HEK293 (cell line): ENCODE results near the gene ATF6.

Experiments
- CTCF ChIA-PET: fragments of 350-600 bp; formaldehyde crosslinking; extraction: SDS; loops from one replicate; lab custom pipeline; 2021; ENCODE audit warnings: antibody characterized with exemption; lab: Yijun Ruan, JAX
- POLR2A ChIA-PET: fragments of 300-600 bp; formaldehyde crosslinking; extraction: SDS; loops from one replicate; lab custom pipeline; 2020; ENCODE audit warnings: antibody characterized with exemption, inconsistent platforms; lab: Yijun Ruan, JAX
- H3K27ac ChIP-seq: fragments of 200-500 bp; sonication (Bioruptor generic); 2 replicates; pipeline ENCODE4 v1.5.1; 2014; ENCODE audit warnings: low read depth, low read length, control low read depth, inconsistent platforms; ENCODE audit errors: extremely low read depth
- H3K36me3 ChIP-seq, 2 experiments: fragments of 200-500 bp in 1 of 2; sonication (Bioruptor generic) in 1 of 2; 1 replicate in 1 of 2; 2 replicates in 1 of 2; pipeline ENCODE4 v1.5.1; 2014 to 2017; ENCODE audit warnings: inconsistent platforms in 2 of 2, low read length in 2 of 2; ENCODE audit not compliant: control insufficient read depth in 2 of 2, insufficient read depth in 1 of 2
- H3K4me1 ChIP-seq: fragments of 200-500 bp; sonication (Bioruptor generic); 2 replicates; pipeline ENCODE4 v1.5.1; 2014; ENCODE audit warnings: mild to moderate bottlenecking, low read length, inconsistent platforms; ENCODE audit not compliant: control insufficient read depth, insufficient read depth
- H3K4me3 ChIP-seq: 2 replicates; pipeline ENCODE4 v1.5.1; 2011; ENCODE audit warnings: low read depth, mild to moderate bottlenecking, control low read depth, low read length, moderate library complexity
- H3K9me3 ChIP-seq: fragments of 200-500 bp; sonication (Bioruptor generic); 2 replicates; pipeline ENCODE4 v1.5.1; 2014; ENCODE audit warnings: low read depth, low read length, inconsistent platforms; ENCODE audit not compliant: control insufficient read depth, insufficient read depth
- BCL6B ChIP-seq: fragments of 450-650 bp; formaldehyde crosslinking; IDR thresholded peaks from 2 replicates; pipeline ENCODE4 v1.5.1; 2017; ENCODE audit warnings: missing biosample characterization, missing genetic modification characterization
- GFI1B ChIP-seq: fragments of 450-650 bp; formaldehyde crosslinking; IDR thresholded peaks from 2 replicates; pipeline ENCODE4 v1.5.1; 2016; ENCODE audit warnings: missing biosample characterization, missing genetic modification characterization
- GLI4 ChIP-seq: fragments of 450-650 bp; formaldehyde crosslinking; IDR thresholded peaks from 2 replicates; pipeline ENCODE4 v1.5.1; 2016; ENCODE audit warnings: missing biosample characterization, missing genetic modification characterization
- PRDM1 ChIP-seq: fragments of 450-650 bp; formaldehyde crosslinking; IDR thresholded peaks from 2 replicates; pipeline ENCODE4; 2016; ENCODE audit warnings: missing biosample characterization, missing genetic modification characterization
- PRDM2 ChIP-seq: fragments of 450-650 bp; formaldehyde crosslinking; IDR thresholded peaks from 2 replicates; pipeline ENCODE4 v1.5.1; 2016; ENCODE audit warnings: missing biosample characterization, missing genetic modification characterization, borderline replicate concordance
- SP7 ChIP-seq: fragments of 450-650 bp; formaldehyde crosslinking; IDR thresholded peaks from 2 replicates; pipeline ENCODE4 v1.5.1; 2016; ENCODE audit warnings: missing biosample characterization, missing genetic modification characterization
- ZFHX2 ChIP-seq: fragments of 450-650 bp; formaldehyde crosslinking; conservative IDR thresholded peaks from 2 replicates; pipeline ENCODE4 v1.5.1; 2016; ENCODE audit warnings: missing biosample characterization, missing genetic modification characterization
- ZNF2 ChIP-seq: fragments of 450-650 bp; formaldehyde crosslinking; IDR thresholded peaks from 2 replicates; pipeline ENCODE4 v1.5.1; 2016; ENCODE audit warnings: missing biosample characterization, missing genetic modification characterization
- ZNF214 ChIP-seq: fragments of 450-650 bp; formaldehyde crosslinking; IDR thresholded peaks from 2 replicates; pipeline ENCODE4 v1.5.1; 2017; ENCODE audit warnings: missing biosample characterization, mild to moderate bottlenecking, missing genetic modification characterization, borderline replicate concordance
- ZNF449 ChIP-seq: fragments of 450-650 bp; formaldehyde crosslinking; IDR thresholded peaks from 2 replicates; pipeline ENCODE4 v1.5.1; 2017; ENCODE audit warnings: missing biosample characterization, mild to moderate bottlenecking, missing genetic modification characterization, moderate library complexity
- ZNF510 ChIP-seq: fragments of 450-650 bp; formaldehyde crosslinking; IDR thresholded peaks from 2 replicates; pipeline ENCODE4 v1.5.1; 2018; ENCODE audit warnings: mild to moderate bottlenecking, missing genetic modification characterization, missing biosample characterization; ENCODE audit not compliant: insufficient replicate concordance
- ZNF548 ChIP-seq: fragments of 450-650 bp; formaldehyde crosslinking; IDR thresholded peaks from 2 replicates; pipeline ENCODE4 v1.5.1; 2016; ENCODE audit warnings: missing biosample characterization, missing genetic modification characterization
- ZNF621 ChIP-seq: fragments of 450-650 bp; formaldehyde crosslinking; IDR thresholded peaks from 2 replicates; pipeline ENCODE4 v1.5.1; 2017; ENCODE audit warnings: missing biosample characterization, missing genetic modification characterization
- ZNF654 ChIP-seq: fragments of 450-650 bp; formaldehyde crosslinking; IDR thresholded peaks from 2 replicates; pipeline ENCODE4 v1.5.1; 2016; ENCODE audit warnings: low read depth, missing biosample characterization, missing genetic modification characterization
- TF ChIP-seq, protein P1 (sequence below): sonication (generic); formaldehyde crosslinking; IDR thresholded peaks from 2 replicates; pipeline ENCODE4 v1.8.1; 2022; ENCODE audit warnings: mild to moderate bottlenecking, moderate library complexity, missing genetic modification reagents
- TF ChIP-seq, protein P2 (sequence below): fragments of 450-650 bp; formaldehyde crosslinking; IDR thresholded peaks from 2 replicates; pipeline ENCODE4 v1.5.1; 2016; ENCODE audit warnings: missing biosample characterization, missing genetic modification characterization

Gene ATF6

GRCh38 chr1:161820914-161821313 lies 54.8 kb downstream of the ATF6 start:
- POLR2A ChIA-PET: no interaction called here
- Histone ChIP-seq H3K4me3 (no peak overlapping the region), H3K4me1 (no peaks in the 10 kb centered on the region), H3K36me3 (peaks cover 8 to 10% of the 10 kb centered on the region in 2 experiments), H3K9me3 (no peaks in the 10 kb centered on the region), H3K27ac (no peak overlapping the region)
- CTCF ChIA-PET: interaction anchor here (0.7 kb wide), 1 partner anchor 1697 kb away, joined by 3 read pairs; no protein-coding TSS in a partner anchor
- no peak for TF ChIP-seq ZNF449
- TF ChIP-seq ZNF510 (tag by site-specific recombination): no peak
- TF ChIP-seq BCL6B (tag by site-specific recombination): no peak
- no peak for TF ChIP-seq PRDM2 (tag by site-specific recombination)
- TF ChIP-seq ZFHX2: no peak
- TF ChIP-seq ZNF548: no peak
- no peak for TF ChIP-seq SP7 (tag by site-specific recombination)
- TF ChIP-seq ZNF621 (tag by site-specific recombination): no peak
- no peak for TF ChIP-seq ZNF654 (tag by site-specific recombination)
- no peak for TF ChIP-seq ZNF2 (tag by site-specific recombination)
- TF ChIP-seq PRDM1: no peak
- TF ChIP-seq GFI1B (tag by site-specific recombination): no peak
- TF ChIP-seq, protein P1, sequence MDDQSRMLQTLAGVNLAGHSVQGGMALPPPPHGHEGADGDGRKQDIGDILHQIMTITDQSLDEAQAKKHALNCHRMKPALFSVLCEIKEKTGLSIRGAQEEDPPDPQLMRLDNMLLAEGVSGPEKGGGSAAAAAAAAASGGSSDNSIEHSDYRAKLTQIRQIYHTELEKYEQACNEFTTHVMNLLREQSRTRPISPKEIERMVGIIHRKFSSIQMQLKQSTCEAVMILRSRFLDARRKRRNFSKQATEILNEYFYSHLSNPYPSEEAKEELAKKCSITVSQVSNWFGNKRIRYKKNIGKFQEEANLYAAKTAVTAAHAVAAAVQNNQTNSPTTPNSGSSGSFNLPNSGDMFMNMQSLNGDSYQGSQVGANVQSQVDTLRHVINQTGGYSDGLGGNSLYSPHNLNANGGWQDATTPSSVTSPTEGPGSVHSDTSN (CRISPR knock-in tag): no peak
- TF ChIP-seq, protein P2, sequence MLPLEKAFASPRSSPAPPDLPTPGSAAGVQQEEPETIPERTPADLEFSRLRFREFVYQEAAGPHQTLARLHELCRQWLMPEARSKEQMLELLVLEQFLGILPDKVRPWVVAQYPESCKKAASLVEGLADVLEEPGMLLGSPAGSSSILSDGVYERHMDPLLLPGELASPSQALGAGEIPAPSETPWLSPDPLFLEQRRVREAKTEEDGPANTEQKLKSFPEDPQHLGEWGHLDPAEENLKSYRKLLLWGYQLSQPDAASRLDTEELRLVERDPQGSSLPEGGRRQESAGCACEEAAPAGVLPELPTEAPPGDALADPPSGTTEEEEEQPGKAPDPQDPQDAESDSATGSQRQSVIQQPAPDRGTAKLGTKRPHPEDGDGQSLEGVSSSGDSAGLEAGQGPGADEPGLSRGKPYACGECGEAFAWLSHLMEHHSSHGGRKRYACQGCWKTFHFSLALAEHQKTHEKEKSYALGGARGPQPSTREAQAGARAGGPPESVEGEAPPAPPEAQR: no peak
- TF ChIP-seq GLI4 (tag by site-specific recombination): no peak
- TF ChIP-seq ZNF214: no peak
